ENCODE results near the gene PHKG2. TPM values are rescaled to one million over a fixed set of nuclear protein-coding genes. Genes with fewer than 3 reads are reported as not detected.

The PHKG2 gene
- total RNA-seq, 8 experiments from 2014 or later = 12.0 to 35.7 (median 18.6) TPM

GRCh38 chr16:30736995-30737793 is 11.0 kb upstream of the PHKG2 start:
- Histone ChIP-seq H3K27ac (no peak overlapping the region), H3K4me1 (replicated peaks in 1 of 2) (no peaks in the 10 kb centered on the region), H3K4me3 (no peak overlapping the region)
- WGBS, 10 experiments = 88 to 100% (median 93%) methylated on average over 1 to 8 of the region's 17 CpGs; no CpG with 5 or more reads in 6 of the 10 experiments
- ATAC-seq (replicated peaks in 6 of 8) = peak in 1 of 8 experiments; percentile 20
- in situ Hi-C loops (cut with MboI; ENCODE audit: low pct_unique_long_range_greater_than_20kb in 2 of 9, low sequenced_read_pairs in 9 of 9, unreplicated experiment in 9 of 9) = no loop called here

- WGBS, 10 experiments = 20 to 100% (median 96%) methylated on average over 1 to 10 of the region's 25 CpGs; no CpG with 5 or more reads in 5 of the 10 experiments
- in situ Hi-C loops (cut with MboI; ENCODE audit: low pct_unique_long_range_greater_than_20kb in 2 of 9, low sequenced_read_pairs in 9 of 9, unreplicated experiment in 9 of 9) = no loop called here
Measured at GRCh38 chr16:30737794-30738648, 10.2 kb upstream of the PHKG2 start.

GRCh38 chr16:30738984-30739951 is 9.0 kb upstream of the PHKG2 start:
- H3K27ac ChIP-seq = no peak overlapping the region
- peak in 1 of 8 experiments; percentile 22 for ATAC-seq (replicated peaks in 6 of 8)
- no peaks in the 10 kb centered on the region for H3K4me1 ChIP-seq (replicated peaks in 1 of 2)
- 75 to 100% (median 93%) methylated on average over 1 to 10 of the region's 37 CpGs; no CpG with 5 or more reads in 3 of the 10 experiments for WGBS, 10 experiments
- in situ Hi-C loops (cut with MboI; ENCODE audit: low pct_unique_long_range_greater_than_20kb in 2 of 9, low sequenced_read_pairs in 9 of 9, unreplicated experiment in 9 of 9) = no loop called here
- H3K4me3 ChIP-seq = no peak overlapping the region

More at GRCh38 chr16:30737794-30738648, 10.2 kb upstream of the PHKG2 start:
- no peak overlapping the region for H3K4me3 ChIP-seq
- peak in 3 of 8 experiments; percentile 9 to 26 (median 17) for ATAC-seq (replicated peaks in 6 of 8)
- H3K4me1 ChIP-seq (replicated peaks in 1 of 2) = no peaks in the 10 kb centered on the region
- no peak overlapping the region for H3K27ac ChIP-seq

- peak; percentile 45 to 97 (median 67) for ATAC-seq (replicated peaks in 6 of 8)
- Histone ChIP-seq H3K27ac (no peak overlapping the region), H3K4me3 (no peak overlapping the region), H3K4me1 (replicated peaks in 1 of 2) (no peaks in the 10 kb centered on the region)
- 7 to 100% (median 80%) methylated on average over 1 to 8 of the region's 8 CpGs; no CpG with 5 or more reads in 1 of the 10 experiments for WGBS, 10 experiments
- in situ Hi-C loops (cut with MboI; ENCODE audit: low pct_unique_long_range_greater_than_20kb in 2 of 9, low sequenced_read_pairs in 9 of 9, unreplicated experiment in 9 of 9) = no loop called here
Measured at GRCh38 chr16:30740364-30741251, 7.6 kb upstream of the PHKG2 start.

GRCh38 chr16:30741461-30741914 is 6.7 kb upstream of the PHKG2 start:
- peak in 5 of 8 experiments; percentile 24 to 58 (median 39) for ATAC-seq (replicated peaks in 6 of 8)
- in situ Hi-C loops (cut with MboI; ENCODE audit: low pct_unique_long_range_greater_than_20kb in 2 of 9, low sequenced_read_pairs in 9 of 9, unreplicated experiment in 9 of 9) = no loop called here
- no peak overlapping the region for H3K27ac ChIP-seq
- H3K4me3 ChIP-seq = no peak overlapping the region
- H3K4me1 ChIP-seq (replicated peaks in 1 of 2) = no peaks in the 10 kb centered on the region
- WGBS, 10 experiments = 87 to 100% (median 93%) methylated on average over 3 to 6 of the region's 6 CpGs; no CpG with 5 or more reads in 6 of the 10 experiments

- WGBS, 10 experiments = 98 to 100% methylated on average over 1 to 8 of the region's 11 CpGs; no CpG with 5 or more reads in 8 of the 10 experiments
- ATAC-seq (replicated peaks in 6 of 8) = no peak
- peaks cover 0 to 5% of the 10 kb centered on the region in 2 donors for H3K4me1 ChIP-seq (replicated peaks in 1 of 2)
- no peak overlapping the region for H3K4me3 ChIP-seq
- H3K27ac ChIP-seq = no peak overlapping the region
- in situ Hi-C loops (cut with MboI; ENCODE audit: low pct_unique_long_range_greater_than_20kb in 2 of 9, low sequenced_read_pairs in 9 of 9, unreplicated experiment in 9 of 9) = no loop called here
Measured at GRCh38 chr16:30743716-30744115, 4.5 kb upstream of the PHKG2 start.

GRCh38 chr16:30744183-30744582 is 4.0 kb upstream of the PHKG2 start:
- in situ Hi-C loops (cut with MboI; ENCODE audit: low pct_unique_long_range_greater_than_20kb in 2 of 9, low sequenced_read_pairs in 9 of 9, unreplicated experiment in 9 of 9) = no loop called here
- peaks cover 0 to 5% of the 10 kb centered on the region in 2 donors for H3K4me1 ChIP-seq (replicated peaks in 1 of 2)
- no peak overlapping the region for H3K4me3 ChIP-seq
- 29 to 100% (median 77%) methylated on average over 1 of the region's 2 CpGs; no CpG with 5 or more reads in 4 of the 10 experiments for WGBS, 10 experiments
- H3K27ac ChIP-seq = no peak overlapping the region
- ATAC-seq (replicated peaks in 6 of 8) = no peak

- peaks cover 0 to 5% of the 10 kb centered on the region in 2 donors for H3K4me1 ChIP-seq (replicated peaks in 1 of 2)
- in situ Hi-C loops (cut with MboI; ENCODE audit: low pct_unique_long_range_greater_than_20kb in 2 of 9, low sequenced_read_pairs in 9 of 9, unreplicated experiment in 9 of 9) = no loop called here
- H3K27ac ChIP-seq = no peak overlapping the region
- no peak for ATAC-seq (replicated peaks in 6 of 8)
- H3K4me3 ChIP-seq = no peak overlapping the region
- WGBS, 10 experiments = 57 to 100% (median 97%) methylated on average over 1 to 2 of the region's 2 CpGs; no CpG with 5 or more reads in 2 of the 10 experiments
Measured at GRCh38 chr16:30745082-30745481, 3.1 kb upstream of the PHKG2 start.

GRCh38 chr16:30746638-30747175 is 1.5 kb upstream of the PHKG2 start:
- peaks cover 0 to 5% of the 10 kb centered on the region in 2 donors for H3K4me1 ChIP-seq (replicated peaks in 1 of 2)
- in situ Hi-C loops (cut with MboI; ENCODE audit: low pct_unique_long_range_greater_than_20kb in 2 of 9, low sequenced_read_pairs in 9 of 9, unreplicated experiment in 9 of 9) = no loop called here
- ATAC-seq (replicated peaks in 6 of 8) = no peak
- no peak overlapping the region for H3K27ac ChIP-seq
- WGBS, 10 experiments = 70 to 100% (median 97%) methylated on average over 1 to 8 of the region's 9 CpGs; no CpG with 5 or more reads in 2 of the 10 experiments
- H3K4me3 ChIP-seq = no peak overlapping the region

- no peak for ATAC-seq (replicated peaks in 6 of 8)
- H3K4me3 ChIP-seq = peak overlapping the region in 3 of 5 donors; percentile 73 to 83 (median 82)
- peaks cover 0 to 5% of the 10 kb centered on the region in 2 donors for H3K4me1 ChIP-seq (replicated peaks in 1 of 2)
- in situ Hi-C loops (cut with MboI; ENCODE audit: low pct_unique_long_range_greater_than_20kb in 2 of 9, low sequenced_read_pairs in 9 of 9, unreplicated experiment in 9 of 9) = no loop called here
- H3K27ac ChIP-seq = peak overlapping the region; percentile 74 to 91
- 0 to 83% (median 59%) methylated on average over 1 to 3 of the region's 3 CpGs; no CpG with 5 or more reads in 2 of the 10 experiments for WGBS, 10 experiments
Measured at GRCh38 chr16:30747331-30747730, 894 bp upstream of the PHKG2 start.

All from motor neuron (in vitro differentiated cells).